G401 (cell line): ENCODE data around the gene CELF5. TPM values are rescaled to one million over a fixed set of nuclear protein-coding genes. Genes with fewer than 3 reads are reported as not detected.
A peak's percentile ranks its signal among the peaks of the same experiment; 100 is the strongest.

Experiments
- DNase-seq: peaks from one replicate; pipeline ENCODE4 v3.0.0-alpha.2; 2015; ENCODE audit warnings: low spot score
- in situ Hi-C: cut with HindIII; loops from 2 replicates; pipeline ENCODE4 v1.10.0; 2016; ENCODE audit warnings: low sequenced_read_pairs, mixed read lengths
- total RNA-seq: library from RNA; depleted of rRNA; stranded (reverse); fragments of >200 nt; shearing (Covaris generic); gene quantifications from 2 replicates; pipeline ENCODE4 v1.2.3, GENCODE V29; 2014

The CELF5 gene
- total RNA-seq, 1 experiment from 2014 or later, result 1.5 TPM

DNA sequence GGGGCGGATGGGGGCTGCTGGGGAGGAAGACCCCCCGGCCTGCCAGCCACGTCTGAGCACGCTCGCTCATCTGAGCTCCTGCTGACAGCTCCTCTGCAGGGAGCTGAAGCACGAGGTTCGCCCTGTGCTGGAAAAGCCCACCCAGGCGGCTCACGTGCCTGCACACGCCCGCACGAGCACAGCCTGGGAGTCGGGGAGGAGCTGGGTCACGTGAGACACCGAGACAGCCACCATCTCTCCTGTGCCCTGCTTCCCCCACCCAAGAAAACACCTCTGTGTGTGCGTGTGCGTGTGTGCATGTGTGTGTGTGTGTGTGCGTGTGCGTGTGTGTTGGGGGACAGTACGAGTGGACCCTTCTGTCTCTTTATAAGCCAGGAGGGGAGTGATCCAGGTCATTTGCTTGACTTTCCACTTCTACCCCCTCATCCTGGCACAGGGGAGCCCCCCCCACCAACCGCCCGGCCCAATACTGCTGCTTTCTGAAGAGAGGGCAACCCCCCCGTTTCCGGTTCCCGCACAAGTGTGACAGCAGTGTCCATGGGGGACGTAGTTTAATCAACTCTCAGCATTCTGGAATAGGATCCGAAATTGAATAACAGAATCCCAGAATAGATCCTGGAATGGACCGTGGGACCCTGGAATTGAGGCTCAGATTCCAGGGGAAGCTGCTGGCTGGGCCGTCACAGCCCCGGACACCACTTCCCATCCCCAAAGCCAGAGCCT is 42.5 kb downstream of the CELF5 start:
- DNase-seq, result no peak
- in situ Hi-C loops, result no loop called here

DNA sequence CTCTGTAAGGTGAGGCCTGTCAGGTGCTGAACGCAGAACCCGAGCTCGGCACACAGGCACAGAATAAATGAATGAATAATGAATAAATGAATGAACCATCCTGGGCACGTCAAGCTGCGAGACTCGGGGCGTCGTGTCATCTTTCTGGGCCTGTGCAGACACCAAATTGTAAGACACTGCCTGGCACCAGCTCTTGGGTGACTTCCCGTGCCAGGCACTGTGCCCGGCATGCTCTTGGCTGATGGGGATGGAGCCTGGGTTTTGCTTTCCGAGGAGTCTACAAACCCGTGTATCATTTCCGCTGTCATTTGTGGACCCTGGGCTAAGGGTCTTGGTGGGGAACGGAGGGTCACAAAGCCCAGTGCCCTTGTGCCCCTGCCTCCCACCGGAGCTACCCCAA is 43.9 kb downstream of the CELF5 start:
- in situ Hi-C loops, result no loop called here
- DNase-seq, result peak; percentile 90

DNA sequence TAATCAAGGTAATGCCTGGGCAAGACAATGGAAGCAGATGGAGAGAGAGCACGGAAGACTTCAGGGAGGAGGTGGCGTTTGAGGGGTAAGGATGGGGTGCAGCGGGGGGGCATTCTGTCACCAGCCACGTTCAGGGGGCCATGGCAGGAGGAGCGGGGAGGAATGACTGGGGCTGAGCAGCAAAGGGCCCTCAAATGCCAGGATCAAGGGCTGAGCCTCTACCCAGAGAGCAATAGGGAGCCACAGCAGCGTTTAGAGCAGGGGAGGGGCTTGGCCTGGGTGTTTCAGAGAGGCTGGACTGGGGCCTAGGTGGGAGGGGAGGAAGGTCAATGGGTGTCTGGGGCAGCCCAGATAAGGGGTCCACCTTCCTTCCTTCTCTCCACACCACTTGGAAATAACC is 44.3 kb downstream of the CELF5 start:
- in situ Hi-C loops, result no loop called here

DNA sequence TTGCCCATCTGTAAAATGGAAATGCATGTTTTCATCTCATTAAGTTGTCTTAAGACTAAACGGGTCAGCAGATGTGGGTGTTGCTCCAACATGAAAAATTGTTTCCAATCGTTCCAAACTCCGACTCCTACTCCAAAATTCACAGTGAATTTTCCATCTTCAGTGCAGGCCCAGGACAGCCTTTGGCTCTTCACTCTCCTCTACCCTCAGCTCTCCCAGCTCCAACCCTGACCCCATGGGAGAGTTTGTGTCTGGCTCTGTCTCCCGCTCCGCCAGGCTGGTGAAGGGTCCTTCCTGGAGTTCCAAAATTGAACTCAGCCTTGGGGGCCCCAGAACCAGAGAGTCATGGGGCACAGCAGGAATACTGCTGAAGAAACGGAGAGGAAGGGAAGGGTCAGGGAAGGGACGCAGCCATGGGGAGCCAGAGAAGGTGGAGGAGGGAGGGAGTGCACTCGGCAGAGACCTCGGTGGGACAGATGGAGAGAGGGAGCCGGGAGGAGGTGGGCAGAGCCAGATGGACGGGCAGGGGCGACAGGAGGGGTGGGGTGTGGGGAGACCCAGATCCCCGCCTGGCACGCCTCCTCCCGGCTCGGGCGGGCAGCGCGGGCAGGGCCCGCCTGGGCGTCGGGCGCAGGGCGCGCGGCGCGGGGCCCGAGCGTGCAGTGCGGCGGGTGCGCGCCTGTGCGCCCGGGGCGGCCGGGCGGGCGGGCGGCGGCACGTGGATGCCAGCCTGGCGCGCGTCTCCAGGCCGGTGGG is 45.6 kb downstream of the CELF5 start:
- peak; percentile 47 for DNase-seq
- in situ Hi-C loops, result loop anchor here (5.0 kb wide), 1 partner anchor 47 kb away; no protein-coding TSS in a partner anchor

More for the DNA sequence above, 44.3 kb downstream of the CELF5 start:
- no peak for DNase-seq

DNA sequence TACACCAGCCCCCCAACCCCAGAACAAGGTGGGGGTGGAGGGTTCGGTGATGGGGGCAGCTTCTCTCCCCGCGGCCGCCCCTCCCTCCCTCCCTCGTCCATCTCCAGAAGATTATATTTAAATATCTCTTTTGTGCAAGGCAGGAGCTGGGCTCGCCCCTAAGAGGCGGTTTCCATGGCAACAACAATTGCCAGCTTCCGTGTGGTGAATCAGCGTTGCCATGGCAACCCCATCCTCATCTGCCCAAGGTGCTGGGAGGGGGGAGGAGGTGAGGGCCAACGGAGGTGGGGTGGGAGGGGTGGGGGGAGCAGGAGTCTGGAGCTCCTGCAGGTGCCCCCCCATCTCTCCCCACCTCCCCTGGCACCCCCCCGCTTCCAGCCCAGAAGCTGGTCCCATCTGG is 46.4 kb downstream of the CELF5 start:
- peak; percentile 95 for DNase-seq
- in situ Hi-C loops, result loop anchor here (5.0 kb wide), 1 partner anchor 46 kb away; no protein-coding TSS in a partner anchor

DNA sequence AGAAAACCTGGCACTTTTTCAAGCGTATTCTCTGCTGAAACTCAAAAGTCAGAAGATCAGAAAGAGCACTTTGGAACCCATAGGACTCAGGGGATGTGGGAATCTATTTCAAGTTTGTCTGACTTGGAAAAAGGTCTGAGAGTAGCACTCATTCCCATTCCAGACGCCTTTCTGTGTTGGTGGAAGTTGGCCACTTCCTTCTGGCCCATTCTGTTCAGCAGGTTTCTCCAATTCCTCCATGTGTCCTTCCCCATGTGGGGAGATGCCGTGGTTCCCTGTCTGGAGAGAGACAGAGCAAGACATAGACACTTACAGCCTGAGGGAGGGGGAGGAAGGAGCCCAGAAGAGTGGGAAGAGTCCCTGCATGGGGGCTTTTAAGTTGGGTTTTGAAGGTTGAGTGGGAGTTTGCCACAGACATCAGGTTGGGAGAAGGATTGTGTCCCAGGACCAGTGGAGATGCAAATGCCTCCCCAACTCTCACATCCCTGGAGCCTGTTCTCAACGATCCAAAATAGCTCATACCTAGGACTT is 48.0 kb downstream of the CELF5 start:
- in situ Hi-C loops, result loop anchor here (5.0 kb wide), 1 partner anchor 45 kb away; no protein-coding TSS in a partner anchor
- no peak for DNase-seq

DNA sequence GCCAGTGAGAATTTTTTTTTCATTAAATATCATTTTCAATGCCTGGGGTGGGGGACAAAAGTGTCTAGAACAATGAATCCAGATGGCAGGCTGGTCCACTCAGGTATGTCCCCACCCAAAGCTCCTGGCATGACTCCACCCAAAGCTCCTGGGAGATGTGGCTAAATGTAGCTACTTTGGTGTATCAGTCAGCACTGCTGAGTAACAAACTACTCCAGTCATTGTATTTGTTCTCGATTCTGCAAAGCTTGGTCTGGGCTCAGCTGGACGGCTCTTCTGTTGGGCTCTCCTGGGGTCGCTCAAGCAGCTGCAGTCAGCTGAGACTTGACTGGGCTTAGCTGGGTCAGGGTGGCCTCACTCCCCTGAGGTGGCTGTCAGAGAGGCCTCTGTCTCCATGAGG is 48.5 kb downstream of the CELF5 start:
- in situ Hi-C loops, result loop anchor here (5.0 kb wide), 1 partner anchor 44 kb away; no protein-coding TSS in a partner anchor
- no peak for DNase-seq

DNA sequence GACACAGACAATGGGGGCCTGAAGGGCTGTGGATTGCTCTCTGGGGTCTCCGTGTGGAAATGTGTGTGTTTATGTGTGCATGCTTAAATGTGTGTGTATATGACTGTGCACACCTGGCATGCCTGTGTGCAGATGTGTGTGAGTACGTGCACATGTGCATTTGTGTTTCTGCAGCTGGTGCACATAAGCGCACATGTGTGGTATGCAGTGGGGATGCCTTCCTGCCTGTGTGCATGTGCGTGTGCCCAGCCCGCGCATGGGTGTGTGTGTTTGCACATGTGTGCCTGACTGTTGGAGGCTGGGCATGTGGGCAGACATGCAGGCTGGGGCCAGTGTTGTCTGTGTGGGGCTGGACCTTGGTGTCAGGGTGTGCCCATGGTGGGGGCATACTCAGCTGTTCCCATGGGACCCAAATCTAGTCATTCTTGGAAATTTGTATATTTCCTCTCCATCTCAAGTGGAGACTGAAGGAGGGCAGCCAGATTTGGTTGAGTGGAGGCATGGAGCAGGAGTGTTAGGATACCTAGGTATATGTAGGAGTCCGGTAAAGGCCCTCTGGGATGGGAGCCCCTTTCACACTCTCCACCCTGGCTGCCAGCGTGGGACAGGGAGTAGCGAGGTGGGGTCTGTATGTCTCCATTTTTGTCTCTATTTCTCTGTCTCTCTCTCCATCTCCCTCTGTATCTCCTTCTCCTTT is 49.9 kb downstream of the CELF5 start:
- in situ Hi-C loops, result loop anchor here (5.0 kb wide), 1 partner anchor 43 kb away; no protein-coding TSS in a partner anchor
- DNase-seq, result no peak

DNA sequence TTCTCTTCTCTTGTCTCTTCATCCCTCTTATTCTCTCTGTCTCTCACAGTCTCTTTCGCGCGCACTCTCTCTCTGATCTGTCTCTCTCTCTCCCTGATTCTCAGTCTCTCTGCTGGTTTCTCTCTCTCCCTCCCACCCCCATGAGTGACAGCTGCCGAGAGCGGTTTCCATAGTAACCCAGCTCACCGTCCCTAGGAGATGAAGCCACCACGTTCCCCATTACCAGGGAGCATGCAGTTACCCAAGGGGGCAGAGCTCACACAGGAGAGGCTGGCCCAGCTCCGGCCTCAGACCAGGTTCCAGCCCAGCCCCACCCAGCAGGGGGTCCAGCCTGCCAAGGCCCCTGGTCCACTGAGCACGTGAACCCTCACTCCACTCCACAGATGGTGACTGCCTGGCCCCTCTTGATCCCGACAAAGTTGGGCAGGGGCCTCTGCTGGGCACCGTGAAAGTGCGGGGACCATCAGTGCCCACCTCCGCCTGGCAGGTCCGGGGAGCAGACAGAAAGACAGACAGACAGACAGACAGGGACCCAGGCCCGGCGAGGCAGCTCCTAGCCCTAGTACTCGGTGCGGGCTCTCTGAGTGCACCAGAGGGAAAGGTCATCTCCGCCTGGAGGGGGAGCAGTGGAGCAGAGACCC is 50.6 kb downstream of the CELF5 start:
- in situ Hi-C loops, result loop anchor here (5.0 kb wide), 1 partner anchor 42 kb away; no protein-coding TSS in a partner anchor
- DNase-seq, result peak; percentile 79

DNA sequence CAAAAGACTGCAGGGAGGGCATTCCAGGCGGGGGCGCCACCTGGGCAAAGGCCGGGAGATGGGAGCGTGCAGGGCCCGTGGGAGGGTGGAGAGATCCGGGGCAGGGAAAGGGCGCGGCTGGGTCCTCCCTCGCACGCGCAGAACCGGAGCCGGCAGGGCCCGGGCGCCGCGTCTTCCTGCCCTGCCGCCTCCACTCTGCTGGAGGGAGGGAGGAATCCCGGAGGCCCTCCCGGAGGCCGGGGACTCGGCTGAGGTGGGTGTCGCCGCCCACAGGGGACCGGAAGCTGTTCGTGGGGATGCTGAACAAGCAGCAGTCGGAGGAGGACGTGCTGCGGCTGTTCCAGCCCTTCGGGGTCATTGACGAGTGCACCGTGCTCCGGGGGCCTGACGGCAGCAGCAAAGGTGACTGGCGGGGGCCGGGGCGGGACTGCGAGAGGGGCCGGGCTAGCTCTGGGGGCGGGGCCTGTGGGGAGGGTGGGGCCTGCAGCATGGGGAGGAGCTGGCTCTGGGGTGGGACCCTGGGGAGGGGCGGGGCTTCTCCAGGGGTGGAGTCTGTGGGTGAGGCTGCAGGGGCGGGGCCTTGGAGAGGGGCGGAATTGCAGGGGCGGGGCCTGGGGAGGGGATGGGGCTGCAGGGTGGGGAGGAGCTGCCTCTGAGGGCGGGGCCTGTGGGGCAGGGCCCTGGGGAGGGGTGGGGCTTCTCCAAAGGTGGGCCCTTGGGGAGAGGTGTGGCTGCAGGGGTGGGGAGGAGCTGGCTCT is 51.3 kb downstream of the CELF5 start:
- in situ Hi-C loops, result no loop called here

DNA sequence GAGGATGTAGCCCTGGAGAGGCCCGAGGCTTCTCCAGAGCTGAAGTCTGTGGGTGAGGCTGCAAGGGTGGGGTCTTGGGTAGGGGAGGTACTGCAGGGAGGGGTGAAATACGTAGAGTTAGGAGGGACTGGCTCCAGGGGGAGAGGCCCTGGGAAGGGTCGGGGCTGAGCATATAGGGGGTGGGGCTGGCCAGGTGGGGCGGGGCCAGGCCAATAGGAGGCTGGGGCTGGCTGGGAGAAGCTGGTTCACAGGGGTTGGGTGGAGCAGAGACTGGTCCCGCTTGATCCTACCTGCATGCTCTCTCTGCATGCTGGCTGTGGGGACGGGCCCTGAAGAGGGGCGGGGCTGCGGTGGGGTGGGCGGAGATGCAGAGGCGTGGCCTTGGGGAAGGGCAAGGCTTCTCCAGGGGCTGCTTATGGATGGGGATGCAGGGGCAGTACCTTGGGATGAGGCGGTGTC is 51.9 kb downstream of the CELF5 start:
- DNase-seq, result peak; percentile 50
- in situ Hi-C loops, result no loop called here

More for the DNA sequence above, 51.3 kb downstream of the CELF5 start:
- DNase-seq, result peak; percentile 61

DNA sequence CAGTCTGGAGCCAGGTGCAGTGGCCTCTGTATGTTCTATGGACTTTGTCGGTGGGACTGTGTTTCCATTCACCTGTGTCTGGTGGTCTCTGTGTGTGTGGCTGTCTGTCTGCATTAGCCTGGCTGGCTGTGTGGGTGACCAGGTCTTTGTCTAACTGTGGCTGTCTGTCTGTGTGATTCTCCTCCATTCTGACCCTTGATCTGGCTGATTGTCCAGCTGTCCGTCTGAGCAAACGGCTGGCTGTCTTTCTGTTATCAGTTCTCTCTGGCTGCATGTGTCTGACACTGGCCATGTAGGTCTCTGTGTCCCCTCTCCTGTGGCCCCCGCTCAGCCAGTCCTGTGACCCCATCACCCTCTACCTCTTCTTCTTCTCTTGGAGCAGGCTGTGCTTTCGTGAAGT is 53.2 kb downstream of the CELF5 start:
- no peak for DNase-seq
- in situ Hi-C loops, result no loop called here

DNA sequence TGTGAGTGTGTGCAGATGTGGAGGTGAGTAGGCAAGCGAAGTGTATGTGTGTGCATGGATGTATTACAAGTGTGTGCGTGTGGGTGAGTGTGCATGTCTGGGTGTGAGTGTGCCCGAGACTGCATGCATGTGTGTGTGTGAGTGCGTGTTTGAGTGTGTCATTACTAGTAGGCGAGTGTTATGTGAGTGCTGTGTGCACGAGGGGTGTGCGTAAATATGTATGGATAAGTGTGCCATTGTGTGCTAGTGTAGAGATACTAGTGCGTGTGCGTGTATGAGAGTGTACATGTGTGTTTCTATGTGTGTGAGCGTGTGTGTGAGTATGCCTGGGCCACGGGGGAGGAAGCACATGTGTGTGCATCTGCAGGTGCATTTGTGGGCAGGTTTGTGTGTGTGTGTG is 53.8 kb downstream of the CELF5 start:
- no peak for DNase-seq
- in situ Hi-C loops, result no loop called here

DNA sequence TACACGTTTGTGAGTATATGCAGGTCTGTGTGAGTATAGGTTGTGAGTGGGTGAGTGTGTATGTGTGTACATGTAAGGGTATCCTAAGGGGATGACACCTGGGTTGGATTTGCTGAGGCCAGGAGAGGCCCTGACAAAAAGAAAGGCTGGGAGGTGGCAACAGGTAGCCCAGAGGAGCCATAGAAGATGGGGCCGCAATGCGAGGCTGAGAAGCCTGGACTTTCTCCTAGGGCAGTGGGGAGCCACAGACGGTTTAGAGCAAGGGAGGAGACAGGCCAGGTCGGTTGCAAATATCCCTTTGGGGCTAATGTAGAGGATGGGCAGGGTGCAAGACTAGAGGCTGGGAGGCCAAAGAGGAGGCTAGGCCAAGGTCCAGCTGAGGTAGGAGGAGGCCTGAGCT is 54.3 kb downstream of the CELF5 start:
- in situ Hi-C loops, result no loop called here
- no peak for DNase-seq

DNA sequence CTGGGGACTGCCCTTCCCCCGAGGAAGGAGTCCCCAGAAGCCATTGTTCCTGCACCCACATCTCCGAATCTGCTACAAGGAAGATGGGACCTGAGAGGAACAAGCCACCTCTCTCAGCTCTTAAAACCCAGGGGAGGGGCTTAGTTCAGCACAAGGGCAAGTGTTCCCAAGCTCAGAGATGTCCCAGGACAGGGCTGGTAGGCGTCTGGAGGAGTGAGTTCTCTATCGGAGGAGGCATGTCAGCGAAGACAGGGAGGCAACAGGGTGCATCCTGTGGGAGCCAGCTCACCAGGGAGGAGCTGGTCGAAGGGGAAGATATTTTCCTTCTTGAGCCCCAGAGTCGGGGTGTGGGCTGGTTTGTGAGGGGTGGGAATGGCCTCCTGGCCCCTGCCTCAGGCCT is 54.8 kb downstream of the CELF5 start:
- in situ Hi-C loops, result no loop called here
- no peak for DNase-seq

DNA sequence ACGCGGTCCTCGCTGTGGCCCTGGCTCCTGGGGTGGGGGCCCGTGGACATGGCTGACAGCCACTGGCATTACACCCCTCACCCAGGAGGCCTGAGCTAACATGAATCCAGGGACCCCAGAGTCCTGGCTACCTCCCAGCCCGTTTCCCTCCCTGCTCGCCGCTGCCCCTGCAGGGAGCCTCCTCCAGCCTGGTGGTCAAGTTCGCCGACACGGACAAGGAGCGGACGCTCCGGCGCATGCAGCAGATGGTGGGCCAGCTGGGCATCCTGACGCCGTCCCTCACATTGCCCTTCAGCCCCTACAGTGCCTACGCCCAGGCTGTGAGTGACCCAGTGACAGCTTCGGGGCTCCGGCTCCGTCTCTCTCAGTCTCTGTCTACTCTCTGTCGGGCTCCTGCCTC is 56.6 kb downstream of the CELF5 start:
- in situ Hi-C loops, result no loop called here
- peak; percentile 56 for DNase-seq

DNA sequence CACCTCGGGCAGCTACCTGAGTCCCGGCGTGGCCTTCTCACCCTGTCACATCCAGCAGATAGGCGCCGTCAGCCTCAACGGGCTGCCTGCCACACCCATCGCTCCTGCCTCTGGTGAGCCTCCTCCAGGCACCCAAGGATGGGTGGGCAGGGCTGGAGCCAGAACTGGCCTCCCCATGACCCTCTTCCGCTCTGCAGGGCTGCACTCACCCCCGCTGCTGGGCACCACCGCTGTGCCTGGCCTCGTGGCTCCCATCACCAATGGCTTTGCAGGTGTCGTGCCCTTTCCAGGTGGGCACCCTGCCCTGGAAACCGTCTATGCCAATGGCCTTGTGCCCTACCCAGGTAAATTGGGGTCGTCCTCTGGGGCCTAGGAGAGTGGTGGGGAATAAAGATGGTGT is 57.7 kb downstream of the CELF5 start:
- in situ Hi-C loops, result no loop called here
- DNase-seq, result no peak

DNA sequence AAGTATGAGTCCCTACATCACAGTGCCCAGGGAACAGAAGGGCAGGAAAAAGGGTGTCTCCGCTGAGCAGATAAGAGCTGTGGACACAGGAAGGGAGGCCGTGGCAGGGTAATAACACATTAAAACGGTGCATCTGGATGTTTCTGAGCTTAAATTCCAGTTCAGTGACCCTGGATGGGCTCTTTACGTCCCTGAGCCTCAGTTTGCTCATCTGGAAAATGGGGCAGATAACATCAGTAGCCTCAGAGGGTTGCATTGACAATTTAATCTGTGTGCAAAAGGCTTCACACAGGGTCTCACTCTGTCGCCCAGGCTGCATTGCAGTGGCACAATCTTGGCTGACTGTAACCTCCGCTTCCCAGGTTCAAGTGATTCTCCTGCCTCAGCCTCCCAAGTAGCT is 58.1 kb downstream of the CELF5 start:
- DNase-seq, result no peak
- in situ Hi-C loops, result no loop called here
